Omental fat pad (tissue), 4 donors: ENCODE data around the gene NRN1L. TPM values are rescaled to one million over a fixed set of nuclear protein-coding genes. Genes with fewer than 3 reads are reported as not detected.

ENCODE experiments used
- ATAC-seq: fragments of 150-250 bp; one replicate; pipeline ENCODE4 v1.9.1; 2016; ENCODE audit warnings: mild to moderate bottlenecking, moderate library complexity; ENCODE audit not compliant: low FRiP score
- DNase-seq: peaks from one replicate; pipeline ENCODE4 v3.0.0-alpha.2; 2019; ENCODE audit warnings: low spot score
- total RNA-seq, 4 donors: library from RNA; depleted of rRNA; stranded (reverse); fragments of >200 nt; gene quantifications; one replicate each; pipeline ENCODE4 v1.1.0, GENCODE V29; 2016
- TF ChIP-seq, protein P1 (sequence below), 3 donors: fragments of 450-650 bp; IDR thresholded peaks; one replicate each; pipeline ENCODE4 v1.5.1; 2016 to 2017; ENCODE audit warnings: antibody characterized with exemption in 3 of 3, mild to moderate bottlenecking in 3 of 3, moderate library complexity in 2 of 3

The NRN1L gene
- total RNA-seq, 4 donors from 2014 or later: 3.0 to 5.5 TPM; not detected in 2

DNA sequence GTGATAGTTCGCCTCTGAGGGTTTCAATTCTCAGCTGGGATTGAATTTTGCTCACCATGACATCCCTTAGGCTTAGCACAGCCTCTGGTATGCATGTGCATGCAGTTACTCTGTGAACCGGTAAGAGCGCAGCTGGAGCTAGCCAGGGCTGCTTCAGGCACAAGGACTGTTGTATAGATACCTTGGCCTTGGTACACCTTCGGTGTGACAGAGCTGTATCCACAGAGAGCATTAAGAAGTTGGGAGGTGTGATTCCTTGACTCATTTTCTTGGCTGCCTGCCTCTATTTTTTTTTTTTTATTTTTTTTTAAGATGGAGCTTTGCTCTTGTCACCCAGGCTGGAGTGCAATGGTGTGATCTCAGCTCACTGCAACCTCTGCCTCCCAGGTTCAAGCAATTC, 40.2 kb upstream of the NRN1L start:
- TF ChIP-seq, protein P1, sequence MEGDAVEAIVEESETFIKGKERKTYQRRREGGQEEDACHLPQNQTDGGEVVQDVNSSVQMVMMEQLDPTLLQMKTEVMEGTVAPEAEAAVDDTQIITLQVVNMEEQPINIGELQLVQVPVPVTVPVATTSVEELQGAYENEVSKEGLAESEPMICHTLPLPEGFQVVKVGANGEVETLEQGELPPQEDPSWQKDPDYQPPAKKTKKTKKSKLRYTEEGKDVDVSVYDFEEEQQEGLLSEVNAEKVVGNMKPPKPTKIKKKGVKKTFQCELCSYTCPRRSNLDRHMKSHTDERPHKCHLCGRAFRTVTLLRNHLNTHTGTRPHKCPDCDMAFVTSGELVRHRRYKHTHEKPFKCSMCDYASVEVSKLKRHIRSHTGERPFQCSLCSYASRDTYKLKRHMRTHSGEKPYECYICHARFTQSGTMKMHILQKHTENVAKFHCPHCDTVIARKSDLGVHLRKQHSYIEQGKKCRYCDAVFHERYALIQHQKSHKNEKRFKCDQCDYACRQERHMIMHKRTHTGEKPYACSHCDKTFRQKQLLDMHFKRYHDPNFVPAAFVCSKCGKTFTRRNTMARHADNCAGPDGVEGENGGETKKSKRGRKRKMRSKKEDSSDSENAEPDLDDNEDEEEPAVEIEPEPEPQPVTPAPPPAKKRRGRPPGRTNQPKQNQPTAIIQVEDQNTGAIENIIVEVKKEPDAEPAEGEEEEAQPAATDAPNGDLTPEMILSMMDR (IDR thresholded peaks at IDR 0.05): no peak
- no peak for ATAC-seq
- no peak for DNase-seq

DNA sequence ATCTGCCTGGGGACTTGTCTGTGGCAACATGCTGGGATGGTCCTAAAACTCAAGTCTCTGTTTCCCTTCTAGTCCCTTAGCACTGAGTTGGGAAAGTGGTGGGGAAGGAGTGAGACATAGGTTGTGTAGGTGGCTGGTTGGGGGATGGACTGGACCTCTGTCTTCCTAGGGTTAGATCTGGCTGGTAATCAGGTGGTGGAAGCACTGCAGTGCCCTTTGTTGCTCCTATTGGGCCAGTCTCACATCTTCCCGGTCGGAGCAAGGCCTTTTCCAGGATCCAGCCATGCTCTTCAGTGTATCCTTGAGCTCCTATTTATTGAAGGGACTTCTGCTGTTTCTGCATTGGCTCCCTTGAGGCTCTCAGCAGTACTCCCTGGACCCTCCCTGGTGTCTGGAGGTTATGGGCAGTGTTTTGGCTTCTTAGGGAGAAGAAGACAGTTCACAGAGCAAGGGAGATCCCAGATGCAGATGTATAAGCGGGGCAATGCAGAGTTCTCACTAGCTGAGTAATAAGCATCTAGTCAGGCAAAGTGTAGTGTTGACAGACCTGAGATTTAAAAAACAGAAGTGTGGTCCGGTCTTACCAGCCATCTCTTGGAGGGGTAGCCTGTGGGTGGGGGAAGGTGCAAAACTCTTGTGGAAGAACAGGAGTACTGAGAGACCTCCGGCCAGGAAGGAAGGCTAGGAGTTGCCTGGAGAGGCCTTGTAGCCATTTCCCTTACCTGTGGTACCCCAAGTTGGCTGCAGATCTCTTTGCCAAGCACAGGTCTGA, 39.2 kb upstream of the NRN1L start:
- ATAC-seq (no peak), DNase-seq (no peak)
- TF ChIP-seq, protein P1 (IDR thresholded peaks at IDR 0.05): no peak

DNA sequence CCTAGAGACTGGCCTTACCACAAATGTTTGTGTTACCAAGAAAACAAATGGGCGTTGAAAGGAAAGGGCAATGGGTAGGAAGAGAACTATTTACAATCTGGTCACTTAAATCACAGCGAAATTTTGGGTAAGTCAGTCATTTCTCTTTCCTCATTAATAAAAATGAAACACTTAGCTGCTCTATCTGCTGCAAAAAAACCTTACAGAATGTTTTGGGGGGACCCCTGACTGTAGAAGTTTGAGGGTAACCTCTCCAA, 38.7 kb upstream of the NRN1L start:
- DNase-seq: no peak

DNA sequence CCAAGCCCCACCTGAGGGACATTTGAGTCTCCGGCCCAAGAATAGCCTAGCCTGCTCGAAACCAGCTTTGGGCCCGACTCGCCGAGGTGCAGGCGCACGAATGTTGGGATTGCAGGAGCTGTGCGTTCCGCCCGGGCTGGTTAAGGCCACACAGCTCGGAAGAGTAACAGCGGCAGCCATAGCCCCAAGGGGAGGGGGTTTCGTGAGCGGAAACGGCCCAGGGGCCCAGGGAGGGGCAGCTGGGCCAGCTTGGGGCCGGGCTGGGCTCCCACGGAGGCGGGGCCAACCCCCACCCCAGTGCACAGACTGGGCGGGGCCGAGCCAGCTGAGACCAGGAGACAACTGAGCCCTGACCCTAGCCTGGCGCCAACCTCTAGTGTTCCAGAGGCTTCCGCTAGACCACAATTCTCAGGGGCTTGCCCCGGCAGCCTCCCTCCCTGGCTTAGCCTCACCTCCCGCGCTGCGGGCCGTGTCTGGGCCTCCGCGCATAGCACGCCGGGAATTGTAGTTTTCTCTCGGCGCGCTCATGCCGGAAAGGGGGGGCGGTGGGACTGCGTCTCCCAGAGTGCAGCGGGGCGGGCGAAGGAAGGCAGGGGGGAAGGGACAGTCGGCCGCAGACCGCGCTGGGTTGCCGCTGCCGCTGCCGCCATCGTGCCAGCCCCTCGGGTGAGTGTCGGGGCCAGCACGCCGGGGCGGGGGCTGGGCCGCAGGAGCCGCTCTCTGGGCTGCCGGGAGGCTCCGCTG, 38.2 kb upstream of the NRN1L start, which contains the start of gene NUTF2:
Gene NUTF2, plus strand, starts transcription at position 614 of the 744 bp plus-strand sequence. CDS start 18,198 bp downstream, outside the sequence.
- DNase-seq: peak; percentile 88
- TF ChIP-seq, protein P1 (IDR thresholded peaks at IDR 0.05): no peak

More for the DNA sequence above, 38.7 kb upstream of the NRN1L start:
- TF ChIP-seq, protein P1 (IDR thresholded peaks at IDR 0.05): no peak
- no peak for ATAC-seq

DNA sequence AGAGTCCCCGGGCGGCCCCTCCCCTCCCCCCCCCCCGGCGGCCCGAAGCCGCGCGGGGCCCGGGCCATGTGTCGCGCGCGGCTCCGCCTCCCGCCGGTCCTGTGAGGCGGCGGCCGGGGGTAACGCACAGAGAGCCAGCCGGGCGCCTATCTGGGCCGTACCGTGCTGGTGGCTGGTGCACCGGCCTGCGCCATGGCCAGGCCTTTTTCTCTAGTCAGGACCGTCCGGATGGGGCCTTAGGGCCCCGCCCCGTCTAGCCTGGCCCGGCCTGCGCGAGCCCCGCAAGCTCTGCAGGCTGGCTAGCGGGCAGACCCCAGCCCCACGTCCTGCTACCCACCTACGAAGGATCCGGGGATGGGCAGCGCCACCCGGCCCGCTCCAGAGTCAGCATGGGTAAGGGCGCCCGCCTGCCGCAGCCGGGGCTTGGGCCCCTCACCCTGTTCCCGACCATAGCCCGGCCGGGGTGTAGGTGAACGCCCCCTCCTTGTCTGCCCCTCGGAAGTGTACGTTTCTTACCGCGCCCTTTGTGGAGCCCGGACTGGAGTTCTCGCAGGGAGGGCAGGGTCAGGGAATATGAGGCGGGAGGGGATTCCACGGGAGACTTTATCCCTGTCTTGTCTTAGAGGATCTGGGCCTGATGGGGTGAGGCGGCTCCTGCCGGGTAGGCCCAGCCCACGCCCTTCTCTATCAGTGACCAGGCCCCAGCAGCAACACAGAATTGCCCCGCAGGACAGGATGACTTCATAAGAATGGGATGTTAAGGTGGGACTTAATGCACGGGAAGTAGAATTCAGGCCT, 37.4 kb upstream of the NRN1L start, which contains the start of gene CENPT:
Gene CENPT, minus strand, starts transcription at position 630 of the 798 bp plus-strand sequence. CDS start 13,834 bp downstream, outside the sequence.
- DNase-seq (no peak), ATAC-seq (peak; percentile 36)
- TF ChIP-seq, protein P1 (IDR thresholded peaks at IDR 0.05): no peak

More for the DNA sequence above, 38.2 kb upstream of the NRN1L start, which contains the start of gene NUTF2:
- peak; percentile 83 for ATAC-seq

DNA sequence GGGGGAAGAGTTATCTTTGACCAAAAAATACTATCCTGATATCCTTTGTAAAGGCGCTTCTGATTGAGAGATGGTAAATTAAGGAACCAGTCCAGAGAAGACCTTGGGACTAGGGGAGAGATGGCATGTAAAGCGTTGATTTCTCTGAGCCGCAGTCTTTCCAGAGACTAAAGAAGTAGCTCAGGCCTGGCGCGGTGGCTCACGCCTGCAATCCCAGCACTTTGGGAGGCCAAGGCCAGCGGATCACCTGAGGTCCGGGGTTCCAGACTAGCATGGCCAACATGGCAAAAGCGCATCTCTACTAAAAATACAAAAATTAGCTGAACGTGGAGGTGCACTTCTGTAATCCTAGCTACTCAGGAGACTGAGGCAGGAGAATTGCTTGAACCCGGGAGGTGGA, 36.6 kb upstream of the NRN1L start:
- DNase-seq: no peak
- TF ChIP-seq, protein P1 (IDR thresholded peaks at IDR 0.05): no peak
- no peak for ATAC-seq
